HG03045 (cell line): ENCODE results near the gene MYO5A.

Experiments
- ATAC-seq: cut with Tn5 transposase; IDR thresholded peaks from one replicate; pipeline ENCODE4 v1.9.1; 2021; ENCODE audit warnings: mild to moderate bottlenecking, moderate library complexity; ENCODE audit not compliant: unreplicated experiment

The MYO5A gene

GRCh38 chr15:52276256-52276770 is 252.4 kb downstream of the MYO5A start:
- ATAC-seq, result no peak

GRCh38 chr15:52263563-52264282 is 265.0 kb downstream of the MYO5A start:
- ATAC-seq, result no peak

- ATAC-seq, result no peak
These were observed 266.3 kb downstream of the MYO5A start for GRCh38 chr15:52262364-52262763.

DNA sequence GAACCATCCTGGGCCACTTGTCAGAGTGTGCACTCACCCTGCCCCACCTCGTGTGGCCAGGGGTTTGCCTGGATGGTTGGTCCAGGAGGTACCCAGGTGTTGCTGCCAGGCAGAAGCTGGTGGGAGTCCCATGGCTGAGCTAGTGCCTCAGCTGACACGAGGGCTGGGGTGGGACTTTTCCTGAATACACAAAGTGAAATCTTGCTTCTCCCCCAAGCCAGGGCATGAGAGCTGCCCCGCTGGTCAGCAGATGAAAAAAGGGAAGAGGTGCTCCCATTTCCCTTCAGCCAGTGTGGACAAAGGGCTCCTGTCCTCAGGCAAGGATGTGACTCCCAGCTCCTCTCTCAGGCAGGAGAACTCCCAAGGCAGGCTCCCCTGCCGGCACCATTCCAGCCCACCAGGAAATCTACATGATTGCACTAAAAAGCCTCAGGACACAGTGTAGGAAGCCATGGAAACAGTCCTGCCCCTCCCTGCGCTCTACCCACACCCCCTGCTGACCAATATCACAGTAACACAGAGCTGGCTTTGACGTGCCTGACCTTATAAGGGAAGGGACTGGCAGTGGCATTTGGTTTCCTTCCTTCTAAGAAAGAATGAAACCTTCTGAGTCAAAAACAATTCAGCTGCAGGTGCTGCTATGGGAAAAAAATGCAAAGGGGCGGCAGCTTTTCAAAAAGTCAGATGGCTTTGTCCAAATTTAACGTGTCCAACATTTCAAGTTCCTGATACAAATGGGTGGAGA is 267.0 kb downstream of the MYO5A start:
- peak; percentile 99 for ATAC-seq

GRCh38 chr15:52261026-52261425 is 267.7 kb downstream of the MYO5A start:
- no peak for ATAC-seq

DNA sequence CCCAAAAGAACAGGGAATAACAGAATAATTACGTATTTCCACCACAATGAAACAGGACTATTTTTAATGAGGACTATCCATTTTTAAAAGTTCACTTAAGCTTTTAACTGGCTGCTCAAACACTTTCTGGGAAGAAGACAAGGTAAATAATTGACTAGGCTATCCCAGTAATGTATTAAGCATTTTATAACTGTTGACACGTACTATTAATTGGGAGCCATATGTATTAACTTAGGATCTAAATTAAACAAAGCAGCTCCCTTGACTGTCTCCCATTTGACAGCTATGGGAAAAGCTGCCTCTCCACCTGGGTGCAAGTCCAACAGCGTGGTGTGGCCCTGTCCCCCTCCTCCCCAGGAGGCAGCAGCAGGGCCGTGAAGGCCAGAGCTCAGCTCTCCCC is 269.2 kb downstream of the MYO5A start:
- no peak for ATAC-seq

GRCh38 chr15:52258461-52258860 is 270.2 kb downstream of the MYO5A start:
- ATAC-seq, result no peak

DNA sequence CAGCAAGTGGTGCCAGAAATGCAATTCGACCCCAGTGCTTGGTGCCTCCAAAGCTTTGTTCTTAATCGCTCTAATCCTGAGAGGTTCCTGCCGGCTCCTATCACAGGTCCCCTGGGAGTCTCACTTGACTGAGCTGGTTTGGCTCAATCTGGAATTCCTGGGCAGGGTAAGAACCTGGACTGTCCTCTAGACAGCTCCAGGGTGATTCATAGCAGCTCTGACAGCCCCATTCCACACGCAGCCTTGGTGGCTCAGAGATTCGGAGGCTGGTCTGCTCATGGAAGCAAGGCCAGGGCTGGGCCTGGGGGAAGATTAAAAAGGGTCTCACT is 271.0 kb downstream of the MYO5A start:
- ATAC-seq, result no peak
